HG03442 (cell line): ENCODE measurements around the gene HS3ST3A1.
"Not testable (repeated sequence)": the region's sequence is repeated elsewhere in the genome, so short reads cannot be mapped to it uniquely, and the experiment has no call there.

ENCODE experiments used
- ATAC-seq: cut with Tn5 transposase; IDR thresholded peaks from one replicate; pipeline ENCODE4 v1.9.1; 2021; ENCODE audit warnings: mild to moderate bottlenecking, moderate library complexity; ENCODE audit not compliant: unreplicated experiment

HS3ST3A1 gene

GRCh38 chr17:13576661-13577526 is 24.8 kb downstream of the HS3ST3A1 start:
- ATAC-seq: no peak

GRCh38 chr17:13575922-13576419 is 25.8 kb downstream of the HS3ST3A1 start:
- no peak for ATAC-seq

- no peak for ATAC-seq
Observed at GRCh38 chr17:13575466-13575865, 26.3 kb downstream of the HS3ST3A1 start.

- no peak for ATAC-seq
Observed at GRCh38 chr17:13572581-13572980, 29.1 kb downstream of the HS3ST3A1 start.

- ATAC-seq: no peak
Observed at GRCh38 chr17:13569398-13570123, 32.2 kb downstream of the HS3ST3A1 start.

- ATAC-seq: no peak
Observed at GRCh38 chr17:13568582-13569397, 32.9 kb downstream of the HS3ST3A1 start.

- ATAC-seq: no peak
Observed at GRCh38 chr17:13563866-13564265, 37.9 kb downstream of the HS3ST3A1 start.

GRCh38 chr17:13562271-13562800 is 39.4 kb downstream of the HS3ST3A1 start:
- ATAC-seq: no peak

GRCh38 chr17:13561606-13562270 is 40.0 kb downstream of the HS3ST3A1 start:
- no peak for ATAC-seq

GRCh38 chr17:13560935-13561334 is 40.8 kb downstream of the HS3ST3A1 start:
- ATAC-seq: no peak

GRCh38 chr17:13558588-13558987 is 43.1 kb downstream of the HS3ST3A1 start:
- ATAC-seq: no peak

- ATAC-seq: no peak
Observed at GRCh38 chr17:13557077-13557476, 44.7 kb downstream of the HS3ST3A1 start.

GRCh38 chr17:13554231-13554630 is 47.5 kb downstream of the HS3ST3A1 start:
- ATAC-seq: no peak

- ATAC-seq: no peak
Observed at GRCh38 chr17:13550291-13550690, 51.4 kb downstream of the HS3ST3A1 start.

GRCh38 chr17:13548576-13548975 is 53.2 kb downstream of the HS3ST3A1 start:
- not testable (repeated sequence) for ATAC-seq

GRCh38 chr17:13546851-13547250 is 54.9 kb downstream of the HS3ST3A1 start:
- ATAC-seq: no peak

- no peak for ATAC-seq
Observed at GRCh38 chr17:13545941-13546340, 55.8 kb downstream of the HS3ST3A1 start.

- no peak for ATAC-seq
Observed at GRCh38 chr17:13544765-13545164, 57.0 kb downstream of the HS3ST3A1 start.

- ATAC-seq: no peak
Observed at GRCh38 chr17:13544292-13544691, 57.4 kb downstream of the HS3ST3A1 start.

- no peak for ATAC-seq
Observed at GRCh38 chr17:13542636-13543035, 59.1 kb downstream of the HS3ST3A1 start.
